Lung microvascular endothelial cell (primary cell): Measurements from ENCODE around the gene DPH2. TPM values are rescaled to one million over a fixed set of nuclear protein-coding genes. Genes with fewer than 3 reads are reported as not detected.

Experiments used
- DNase-seq, 2 donors: peaks; one replicate each; pipeline versions ENCODE4 v3.0.0 to v3.0.0-alpha.2; 2010; ENCODE audit warnings: low read depth in 2 of 2
- total RNA-seq: library from RNA; depleted of rRNA; stranded (reverse); fragments of >200 nt; gene quantifications from 2 replicates; pipeline ENCODE4 v1.2.1, GENCODE V29; 2014

Gene DPH2
- total RNA-seq = 13.1 and 19.0 TPM in 2 replicates

DNA sequence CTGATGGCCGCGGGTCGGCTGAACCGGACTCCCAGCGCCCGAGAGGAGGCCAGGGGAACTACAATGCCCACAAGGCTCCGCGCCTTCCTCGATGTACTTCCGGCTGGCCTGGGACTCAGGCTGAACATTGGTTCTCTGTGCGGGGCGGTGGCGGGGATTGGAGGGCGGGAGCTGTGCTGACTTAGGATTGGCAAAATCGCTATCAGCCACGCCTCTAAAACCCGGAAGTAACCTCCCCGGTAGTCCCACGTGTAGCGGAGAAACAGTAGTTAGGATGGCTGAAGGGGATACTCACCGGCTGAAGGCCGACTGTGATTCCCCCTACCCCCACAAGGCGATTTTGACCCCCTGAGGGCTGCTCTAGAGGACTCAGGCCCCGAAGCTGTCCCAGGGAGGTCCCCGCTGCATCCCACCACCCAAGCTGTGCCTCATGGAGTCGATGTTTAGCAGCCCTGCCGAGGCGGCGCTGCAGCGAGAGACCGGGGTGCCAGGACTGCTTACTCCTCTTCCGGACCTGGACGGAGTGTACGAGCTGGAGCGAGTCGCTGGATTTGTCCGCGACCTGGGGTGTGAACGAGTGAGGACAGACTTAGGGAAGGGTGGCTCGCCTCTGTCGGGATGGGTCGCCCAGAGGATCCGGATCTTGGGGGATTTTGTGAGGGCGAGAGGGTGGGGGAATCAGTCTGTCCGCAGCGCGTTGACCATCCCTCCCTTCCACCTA, at the start of gene DPH2:
DPH2 (plus strand) TSS at position 265 of the 721 bp plus-strand sequence; CDS start at position 431, 166 bp downstream.
- peak; percentile 98 for DNase-seq

DNA sequence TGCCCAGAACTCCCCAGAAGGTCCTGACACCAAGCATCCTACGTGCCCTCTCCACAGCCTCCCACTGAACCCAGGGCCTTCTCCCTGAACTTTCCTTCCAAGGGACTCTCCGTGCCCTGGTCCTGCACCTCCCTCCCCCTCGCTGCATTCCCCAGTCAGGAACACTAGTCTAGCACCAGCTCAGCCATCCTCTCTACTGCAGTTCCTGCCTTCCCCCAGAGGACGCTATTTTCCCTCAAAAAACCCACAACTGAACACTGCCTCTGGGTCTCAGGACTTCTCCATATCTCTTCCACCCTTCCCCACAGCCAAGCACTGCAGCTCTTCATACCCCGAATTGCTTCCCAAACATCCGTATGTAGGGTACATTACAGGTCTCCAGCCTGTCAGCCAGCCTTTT, 48.8 kb upstream of the DPH2 start:
- no peak for DNase-seq

GRCh38 chr1:43924516-43924915, 45.3 kb upstream of the DPH2 start:
- no peak for DNase-seq

DNA sequence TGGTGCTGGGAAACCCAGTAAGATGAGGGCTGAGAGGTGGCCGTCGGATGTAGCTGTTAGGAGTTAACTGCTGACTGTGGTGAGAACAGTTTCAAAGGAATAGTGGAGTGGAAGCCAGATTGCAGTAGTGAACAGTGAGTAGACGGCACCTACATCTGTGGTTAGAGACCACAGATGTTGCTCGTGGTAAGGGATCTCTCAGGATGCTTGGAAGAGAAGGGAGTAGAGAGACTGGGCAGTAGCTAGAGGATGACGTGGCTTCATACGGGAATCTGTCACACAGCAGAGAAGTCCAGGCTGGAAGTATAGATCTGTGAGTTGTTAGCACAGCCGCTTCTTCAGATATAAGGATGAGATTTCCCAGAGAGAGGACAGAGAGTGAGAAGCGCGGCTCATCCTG, 44.0 kb upstream of the DPH2 start:
- DNase-seq = no peak

DNA sequence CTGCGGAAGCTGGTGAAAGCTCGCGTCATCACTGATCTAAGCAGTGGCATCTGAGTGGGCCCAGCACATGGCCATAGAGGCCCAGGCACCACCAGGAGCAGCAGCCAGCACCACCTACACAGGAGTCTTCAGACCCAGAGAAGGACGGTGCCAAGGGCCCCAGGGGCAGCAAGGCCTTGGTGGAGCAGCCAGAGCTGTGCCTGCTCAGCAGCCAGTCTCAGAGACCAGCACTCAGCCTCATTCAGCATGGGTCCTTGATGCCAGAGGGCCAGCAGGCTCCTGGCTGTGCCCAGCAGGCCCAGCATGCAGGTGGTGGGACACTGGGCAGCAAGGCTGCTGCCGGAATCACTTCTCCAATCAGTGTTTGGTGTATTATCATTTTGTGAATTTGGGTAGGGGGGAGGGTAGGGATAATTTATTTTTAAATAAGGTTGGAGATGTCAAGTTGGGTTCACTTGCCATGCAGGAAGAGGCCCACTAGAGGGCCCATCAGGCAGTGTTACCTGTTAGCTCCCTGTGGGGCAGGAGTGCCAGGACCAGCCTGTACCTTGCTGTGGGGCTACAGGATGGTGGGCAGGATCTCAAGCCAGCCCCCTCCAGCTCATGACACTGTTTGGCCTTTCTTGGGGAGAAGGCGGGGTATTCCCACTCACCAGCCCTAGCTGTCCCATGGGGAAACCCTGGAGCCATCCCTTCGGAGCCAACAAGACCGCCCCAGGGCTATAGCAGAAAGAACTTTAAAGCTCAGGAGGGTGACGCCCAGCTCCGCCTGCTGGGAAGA, 39.5 kb upstream of the DPH2 start:
- DNase-seq = peak in 1 of 2 donors; percentile 37

- DNase-seq = no peak
Observed at GRCh38 chr1:43930949-43931275, 38.9 kb upstream of the DPH2 start.

- DNase-seq = no peak
Observed at GRCh38 chr1:43931711-43932660, 37.8 kb upstream of the DPH2 start.

DNA sequence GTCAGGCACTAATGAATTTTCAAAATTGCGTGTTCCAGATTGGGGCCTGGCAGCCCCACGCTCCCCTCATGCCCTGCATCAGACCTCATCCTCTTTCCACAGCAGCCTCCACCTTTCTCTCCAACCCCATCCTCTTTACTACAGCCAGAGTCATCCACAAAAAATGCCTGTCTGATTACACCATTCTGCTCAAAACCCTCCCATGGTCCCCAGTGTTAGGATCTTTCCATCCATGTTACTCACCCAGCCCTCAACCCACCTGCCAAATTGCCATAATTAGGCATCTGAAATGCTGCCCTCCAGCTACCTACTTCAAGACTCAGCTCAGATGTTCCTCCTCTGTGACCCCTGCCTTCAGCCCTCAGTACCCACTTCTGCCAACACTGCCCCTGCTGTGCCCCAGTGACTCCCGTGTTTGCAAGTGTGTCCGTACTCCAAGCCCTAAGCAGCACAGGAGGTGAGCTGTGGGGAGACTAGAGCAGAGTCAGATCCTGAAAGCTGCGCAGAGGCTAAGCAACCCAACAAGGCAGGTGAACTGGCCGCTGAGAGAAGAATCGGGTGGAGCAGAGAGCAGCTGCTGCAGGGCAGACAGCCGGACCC, 36.9 kb upstream of the DPH2 start:
- no peak for DNase-seq

GRCh38 chr1:43933386-43934100, 36.3 kb upstream of the DPH2 start, which contains the start of gene ARTN:
Gene ARTN (plus strand): TSS chr1:43933801. CDS start chr1:43935657, 1,856 bp downstream.
- no peak for DNase-seq

- peak; percentile 53 to 69 for DNase-seq
Observed at GRCh38 chr1:43934101-43934985, 35.5 kb upstream of the DPH2 start.

GRCh38 chr1:43934986-43935324, 34.9 kb upstream of the DPH2 start:
- DNase-seq = no peak

DNA sequence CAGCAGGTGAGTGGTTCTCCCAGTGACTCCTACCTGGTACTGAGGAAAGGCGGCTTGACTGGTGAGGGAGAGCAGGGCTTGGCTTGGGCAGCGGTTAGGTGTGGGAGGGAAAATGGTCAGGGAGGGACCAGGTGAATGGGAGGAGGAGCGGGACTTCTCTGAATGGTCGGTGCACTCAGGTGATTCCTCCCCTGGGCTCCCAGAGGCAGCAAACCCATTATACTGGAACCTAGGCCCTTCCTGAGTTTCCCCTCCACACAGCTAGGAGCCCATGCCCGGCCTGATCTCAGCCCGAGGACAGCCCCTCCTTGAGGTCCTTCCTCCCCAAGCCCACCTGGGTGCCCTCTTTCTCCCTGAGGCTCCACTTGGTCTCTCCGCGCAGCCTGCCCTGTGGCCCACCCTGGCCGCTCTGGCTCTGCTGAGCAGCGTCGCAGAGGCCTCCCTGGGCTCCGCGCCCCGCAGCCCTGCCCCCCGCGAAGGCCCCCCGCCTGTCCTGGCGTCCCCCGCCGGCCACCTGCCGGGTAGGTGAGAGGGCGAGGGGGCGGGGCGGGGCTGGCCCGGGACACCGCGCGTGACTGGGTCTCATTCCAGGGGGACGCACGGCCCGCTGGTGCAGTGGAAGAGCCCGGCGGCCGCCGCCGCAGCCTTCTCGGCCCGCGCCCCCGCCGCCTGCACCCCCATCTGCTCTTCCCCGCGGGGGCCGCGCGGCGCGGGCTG, 33.9 kb upstream of the DPH2 start:
- DNase-seq = no peak

DNA sequence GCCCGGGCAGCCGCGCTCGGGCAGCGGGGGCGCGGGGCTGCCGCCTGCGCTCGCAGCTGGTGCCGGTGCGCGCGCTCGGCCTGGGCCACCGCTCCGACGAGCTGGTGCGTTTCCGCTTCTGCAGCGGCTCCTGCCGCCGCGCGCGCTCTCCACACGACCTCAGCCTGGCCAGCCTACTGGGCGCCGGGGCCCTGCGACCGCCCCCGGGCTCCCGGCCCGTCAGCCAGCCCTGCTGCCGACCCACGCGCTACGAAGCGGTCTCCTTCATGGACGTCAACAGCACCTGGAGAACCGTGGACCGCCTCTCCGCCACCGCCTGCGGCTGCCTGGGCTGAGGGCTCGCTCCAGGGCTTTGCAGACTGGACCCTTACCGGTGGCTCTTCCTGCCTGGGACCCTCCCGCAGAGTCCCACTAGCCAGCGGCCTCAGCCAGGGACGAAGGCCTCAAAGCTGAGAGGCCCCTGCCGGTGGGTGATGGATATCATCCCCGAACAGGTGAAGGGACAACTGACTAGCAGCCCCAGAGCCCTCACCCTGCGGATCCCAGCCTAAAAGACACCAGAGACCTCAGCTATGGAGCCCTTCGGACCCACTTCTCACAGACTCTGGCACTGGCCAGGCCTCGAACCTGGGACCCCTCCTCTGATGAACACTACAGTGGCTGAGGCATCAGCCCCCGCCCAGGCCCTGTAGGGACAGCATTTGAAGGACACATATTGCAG, 33.2 kb upstream of the DPH2 start:
- DNase-seq = peak; percentile 37 to 62

GRCh38 chr1:43937179-43937865, 32.5 kb upstream of the DPH2 start:
- no peak for DNase-seq

DNA sequence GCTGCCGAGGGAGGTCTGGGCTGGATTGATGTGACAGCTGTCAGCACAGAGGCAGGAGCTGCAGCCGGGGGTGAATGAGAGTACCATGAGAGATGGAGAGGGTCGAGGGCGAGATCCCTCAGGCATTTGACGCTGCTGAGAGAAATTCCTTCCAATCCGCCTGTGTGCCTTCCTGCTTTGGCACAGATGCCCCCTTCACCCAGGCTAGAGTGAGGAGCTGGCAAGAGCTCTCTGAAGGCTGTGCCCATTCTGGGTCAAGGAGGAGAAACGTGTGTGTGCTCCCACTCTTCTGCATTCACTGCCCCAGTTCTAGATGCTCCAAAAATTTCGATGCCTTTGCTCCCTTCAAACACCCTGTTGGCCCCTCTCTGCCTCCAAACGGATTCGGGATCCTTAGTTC, 31.4 kb upstream of the DPH2 start:
- DNase-seq = no peak

GRCh38 chr1:43938892-43939587, 30.8 kb upstream of the DPH2 start:
- no peak for DNase-seq

- DNase-seq = no peak
Observed at GRCh38 chr1:43942411-43942810, 27.4 kb upstream of the DPH2 start.
